Epithelial cell of proximal tubule (primary cell): ENCODE measurements around the gene DYSF. TPM values are rescaled to one million over a fixed set of nuclear protein-coding genes. Genes with fewer than 3 reads are reported as not detected.

Source experiments
- DNase-seq: peaks from one replicate; pipeline ENCODE4 v3.0.0-alpha.2; 2011; ENCODE audit warnings: low read depth
- H3K4me3 ChIP-seq: 2 replicates; pipeline ENCODE4 v1.5.1; 2011; ENCODE audit warnings: low read depth, mild to moderate bottlenecking, low read length
- CTCF ChIP-seq: conservative IDR thresholded peaks from 2 replicates; pipeline ENCODE4 v1.5.1; 2012; ENCODE audit warnings: low read depth, mild to moderate bottlenecking, low read length
- total RNA-seq: library from RNA; depleted of rRNA; stranded (reverse); fragments of >200 nt; gene quantifications from 2 replicates; pipeline ENCODE4 v1.2.3, GENCODE V29; 2015

Gene DYSF
- total RNA-seq, 1 donor from 2014 or later, result 6.3 TPM

GRCh38 chr2:71607151-71607889 is 154.0 kb downstream of the DYSF start:
- no peak overlapping the region for H3K4me3 ChIP-seq
- DNase-seq, result no peak
- no peak for TF ChIP-seq CTCF

- no peak for DNase-seq
- no peak for TF ChIP-seq CTCF
Observed at GRCh38 chr2:71608034-71608433, 154.7 kb downstream of the DYSF start.

GRCh38 chr2:71608441-71608840 is 155.1 kb downstream of the DYSF start:
- no peak for TF ChIP-seq CTCF
- no peak for DNase-seq
- H3K4me3 ChIP-seq, result no peak overlapping the region

More at GRCh38 chr2:71608034-71608433, 154.7 kb downstream of the DYSF start:
- H3K4me3 ChIP-seq, result no peak overlapping the region

GRCh38 chr2:71609029-71609428 is 155.7 kb downstream of the DYSF start:
- no peak for TF ChIP-seq CTCF
- no peak for DNase-seq
- no peak overlapping the region for H3K4me3 ChIP-seq

GRCh38 chr2:71609441-71609840 is 156.1 kb downstream of the DYSF start:
- TF ChIP-seq CTCF, result no peak
- H3K4me3 ChIP-seq, result no peak overlapping the region
- no peak for DNase-seq

GRCh38 chr2:71609958-71610357 is 156.6 kb downstream of the DYSF start:
- DNase-seq, result peak; percentile 9
- peak; percentile 38 for TF ChIP-seq CTCF
- H3K4me3 ChIP-seq, result no peak overlapping the region

GRCh38 chr2:71610671-71611070 is 157.3 kb downstream of the DYSF start:
- TF ChIP-seq CTCF, result no peak
- no peak for DNase-seq
- H3K4me3 ChIP-seq, result no peak overlapping the region
